ENCODE measurements around the gene IL36RN.

DNA sequence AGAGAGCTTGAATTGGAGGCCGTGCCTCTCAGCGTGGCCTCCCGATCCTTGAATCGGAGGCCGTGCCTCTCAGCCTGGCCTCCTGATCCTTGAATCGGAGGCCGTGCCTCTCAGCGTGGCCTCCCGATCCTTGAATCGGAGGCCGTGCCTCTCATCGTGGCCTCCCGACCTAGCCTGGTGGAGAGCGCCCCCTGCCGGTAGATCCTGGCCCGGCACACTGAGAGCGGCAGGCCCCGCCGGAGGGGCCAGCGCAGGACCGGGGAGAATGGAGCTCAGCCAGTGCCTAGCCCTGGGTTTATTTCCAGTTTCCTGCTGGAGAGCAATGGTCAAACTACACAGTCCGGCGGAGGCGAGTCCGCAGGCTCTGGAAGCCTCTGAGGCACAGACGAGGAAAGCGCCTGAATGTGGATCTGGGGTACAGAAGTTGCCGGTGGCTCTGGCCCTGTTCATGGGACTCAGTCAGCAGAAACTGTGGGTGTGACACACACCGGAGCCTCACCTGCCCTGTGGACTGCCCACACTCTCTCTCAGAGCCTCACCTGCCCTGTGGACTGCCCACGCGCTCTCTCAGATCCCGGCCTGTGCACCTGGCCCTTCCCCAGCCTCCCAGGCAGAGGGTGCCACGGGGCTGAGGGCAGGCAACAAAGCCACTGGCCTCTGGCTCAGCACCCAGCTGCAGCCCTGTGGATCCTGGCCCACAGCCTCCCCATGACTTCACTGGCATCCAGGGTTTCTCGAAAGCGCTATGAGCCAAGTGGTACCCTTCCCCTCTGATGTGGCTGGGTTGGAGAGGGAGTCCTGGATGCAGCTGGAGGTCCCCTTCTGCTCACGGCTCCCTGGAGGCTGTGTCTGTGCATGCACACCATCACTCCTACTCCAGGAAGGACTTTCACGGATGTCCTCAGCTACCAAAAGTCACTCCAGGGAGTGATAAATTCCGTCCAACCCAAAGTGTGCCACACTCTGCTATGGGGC lies 7.8 kb upstream of the IL36RN start:
- TF ChIP-seq ARNT (IDR thresholded peaks at IDR 0.05), result no peak
- TF ChIP-seq MLXIP (CRISPR knock-in tag; IDR thresholded peaks at IDR 0.05; ENCODE audit: borderline replicate concordance), result no peak
- no peak for TF ChIP-seq ATF7 (IDR thresholded peaks at IDR 0.05)
- no peak for TF ChIP-seq ATF7 (CRISPR knock-in tag; IDR thresholded peaks at IDR 0.05)
- no peak for TF ChIP-seq CBFB (CRISPR knock-in tag; IDR thresholded peaks at IDR 0.05)
- TF ChIP-seq JUND (CRISPR knock-in tag; IDR thresholded peaks at IDR 0.05), result no peak
- no peak for TF ChIP-seq POLR2A (IDR thresholded peaks at IDR 0.05; ENCODE audit: insufficient read depth in 1 of 2, low read depth in 2 of 2, low read length in 2 of 2)
- TF ChIP-seq MIER2 (CRISPR knock-in tag; IDR thresholded peaks at IDR 0.05), result no peak
- TF ChIP-seq STAT5B (CRISPR knock-in tag; IDR thresholded peaks at IDR 0.05), result no peak
- TF ChIP-seq CBX5 (CRISPR knock-in tag; IDR thresholded peaks at IDR 0.05; ENCODE audit: borderline replicate concordance), result no peak
- no peak for TF ChIP-seq KLF12 (CRISPR knock-in tag; IDR thresholded peaks at IDR 0.05; ENCODE audit: borderline replicate concordance)

Measured in HepG2 (cell line).